ENCODE results near the gene MALT1. TPM values are rescaled to one million over a fixed set of nuclear protein-coding genes. Genes with fewer than 3 reads are reported as not detected.

The MALT1 gene
- total and polyA plus RNA-seq, 9 of the 15 experiments (the other 6 are each of a cell fraction or from before 2014, with no cell fraction given): 0.14 to 1.6 (median 0.32) TPM

DNA sequence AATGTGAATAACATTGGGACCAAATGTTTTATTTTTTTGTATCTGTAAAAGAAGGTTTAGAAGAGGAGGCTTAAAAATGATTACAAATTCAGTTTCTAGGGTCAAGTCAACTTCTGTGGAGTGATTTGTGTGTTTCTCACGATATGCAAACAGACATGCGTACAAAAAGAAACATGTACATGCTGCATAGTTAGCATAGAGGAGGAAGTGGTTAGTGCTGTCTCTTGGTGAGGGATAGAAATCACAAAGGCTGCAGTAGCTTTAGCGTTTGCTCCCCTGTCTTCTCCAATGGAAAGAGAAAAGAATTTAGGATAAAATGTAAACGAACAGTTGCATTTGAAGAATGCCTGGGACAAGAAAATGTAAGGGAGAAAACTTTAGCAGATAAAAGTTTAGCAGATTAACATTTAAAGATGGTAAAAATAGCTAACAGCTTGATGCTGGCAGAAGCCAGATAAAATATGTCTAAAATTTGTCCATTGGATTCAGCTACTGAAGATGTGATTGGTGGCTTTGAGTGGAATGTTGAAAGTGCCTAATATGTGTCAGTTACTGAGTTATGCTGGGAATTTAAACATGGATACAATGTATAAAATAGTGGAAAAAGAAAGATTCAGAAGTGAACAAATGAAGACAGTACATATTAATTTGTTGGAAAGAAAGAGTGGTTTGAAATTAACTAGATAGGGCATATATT, 44.9 kb downstream of the MALT1 start:
- H3K9me3 ChIP-seq (replicated peaks; ENCODE audit: control insufficient read depth, insufficient read depth, low read depth, low read length): no peaks in the 10 kb centered on the region
- no peaks in the 10 kb centered on the region for H3K36me3 ChIP-seq (ENCODE audit: control insufficient read depth, insufficient read depth, low read length)
- no peaks in the 10 kb centered on the region for H3K79me2 ChIP-seq (ENCODE audit: control insufficient read depth, insufficient read depth, low read length)
- H4K20me1 ChIP-seq (replicated peaks; ENCODE audit: control insufficient read depth, insufficient read depth, low read length): no peaks in the 10 kb centered on the region
- no peak for DNase-seq (ENCODE audit: extremely low read depth in 1 of 4, low spot score in 3 of 4)
- H2AFZ ChIP-seq (ENCODE audit: low read depth, low read length): no peak overlapping the region
- intact Hi-C loops (cut with micrococcal nuclease): no loop called here
- ChIA-PET CTCF (ENCODE audit: low intra/inter-chr PET ratio) (no interaction called here), POLR2A (no interaction called here)
- no peak overlapping the region for H3K9ac ChIP-seq (ENCODE audit: insufficient read depth in 1 of 2, low read depth in 2 of 2, low read length in 2 of 2)
- H3K4me1 ChIP-seq (replicated peaks in 1 of 2; ENCODE audit: control insufficient read depth in 2 of 2, insufficient read depth in 2 of 2, low read length in 2 of 2): no peaks in the 10 kb centered on the region
- H3K4me2 ChIP-seq (ENCODE audit: insufficient read depth, low read length): no peak overlapping the region
- no peak overlapping the region for H3K27ac ChIP-seq (ENCODE audit: extremely low read depth, low read depth, low read length)
- ATAC-seq: no peak
- BruUV-seq (replicated peaks): no TSS peak
- 0% methylated on average over 4 of the region's 4 CpGs for WGBS (ENCODE audit: insufficient coverage, low coverage, missing lambda C conversion rate)
- no peak overlapping the region for H3K4me3 ChIP-seq
- TF ChIP-seq MTA2 (IDR thresholded peaks at IDR 0.05; ENCODE audit: low read depth) (no peak), CEBPG (CRISPR knock-in tag; IDR thresholded peaks at IDR 0.05) (no peak), CEBPG (tag; conservative IDR thresholded peaks at IDR 0.05 in 1 of 2, IDR thresholded peaks at IDR 0.05 in 1 of 2) (no peak), HNRNPK (IDR thresholded peaks at IDR 0.05; ENCODE audit: low read depth, low read length, poor library complexity, severe bottlenecking) (no peak), ATF3 (IDR thresholded peaks at IDR 0.05) (no peak), ATF3 (CRISPR knock-in tag; conservative IDR thresholded peaks at IDR 0.05) (no peak), CHD4 (IDR thresholded peaks at IDR 0.05; ENCODE audit: insufficient read depth, insufficient replicate concordance, low read depth, low read length, poor library complexity, severe bottlenecking) (no peak)
- TF ChIP-seq, protein P1, sequence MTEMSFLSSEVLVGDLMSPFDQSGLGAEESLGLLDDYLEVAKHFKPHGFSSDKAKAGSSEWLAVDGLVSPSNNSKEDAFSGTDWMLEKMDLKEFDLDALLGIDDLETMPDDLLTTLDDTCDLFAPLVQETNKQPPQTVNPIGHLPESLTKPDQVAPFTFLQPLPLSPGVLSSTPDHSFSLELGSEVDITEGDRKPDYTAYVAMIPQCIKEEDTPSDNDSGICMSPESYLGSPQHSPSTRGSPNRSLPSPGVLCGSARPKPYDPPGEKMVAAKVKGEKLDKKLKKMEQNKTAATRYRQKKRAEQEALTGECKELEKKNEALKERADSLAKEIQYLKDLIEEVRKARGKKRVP (CRISPR knock-in tag; IDR thresholded peaks at IDR 0.05): no peak
- no peaks in the 10 kb centered on the region; a peak in 1 of 5 replicates for H3K27me3 ChIP-seq (ENCODE audit: control insufficient read depth in 2 of 2, insufficient read depth in 2 of 2, low read length in 2 of 2)
- no peak for FAIRE-seq
- no peaks in the 10 kb centered on the region for H3K9me1 ChIP-seq (ENCODE audit: control insufficient read depth, insufficient read depth, low read length)
- in situ Hi-C loops (cut with MboI): no loop called here

Data from K562 (cell line).